Gastroesophageal sphincter (tissue), 3 donors: ENCODE data around the gene MSL1.

Experiments used
- CTCF ChIP-seq, 4 experiments: fragments of 200-600 bp in 2 of 4; fragments of 450-650 bp in 2 of 4; sonication (generic) in 1 of 4; IDR thresholded peaks; one replicate each; pipeline ENCODE4 v1.5.1; 2017 to 2019; ENCODE audit warnings: antibody characterized with exemption in 4 of 4, mild to moderate bottlenecking in 2 of 4, moderate library complexity in 2 of 4
- EP300 ChIP-seq: sonication (generic); formaldehyde crosslinking; IDR thresholded peaks from one replicate; pipeline ENCODE4 v1.6.1; 2017; ENCODE audit warnings: antibody characterized with exemption, mild to moderate bottlenecking
- POLR2A ChIP-seq, 2 donors: fragments of 450-650 bp; IDR thresholded peaks; one replicate each; pipeline ENCODE4 v1.6.1; 2017; ENCODE audit warnings: antibody characterized with exemption in 2 of 2, mild to moderate bottlenecking in 2 of 2, moderate library complexity in 1 of 2

- no peak for TF ChIP-seq CTCF (IDR thresholded peaks at IDR 0.05)
- no peak for TF ChIP-seq POLR2A (IDR thresholded peaks at IDR 0.05)
- TF ChIP-seq EP300, result no peak
Observed at GRCh38 chr17:40178021-40178601, 56.3 kb downstream of the MSL1 start.
